AG04450 (cell line): ENCODE measurements around the gene POLA2. TPM values are rescaled to one million over a fixed set of nuclear protein-coding genes. Genes with fewer than 3 reads are reported as not detected.
A peak's percentile ranks its signal among the peaks of the same experiment; 100 is the strongest.

Experiments
- CTCF ChIA-PET: fragments of 300-600, 350-600 bp; formaldehyde crosslinking; extraction: SDS; loops from one replicate; lab custom pipeline; 2022; ENCODE audit warnings: antibody characterized with exemption, inconsistent platforms; lab: Charles Lee
- POLR2A ChIA-PET: fragments of 350-600 bp; formaldehyde crosslinking; extraction: SDS; loops from one replicate; lab custom pipeline; 2021; ENCODE audit warnings: antibody characterized with exemption, inconsistent platforms; lab: Yijun Ruan, JAX
- DNase-seq: peaks from one replicate; pipeline ENCODE4 v3.0.0-alpha.2; 2011; ENCODE audit warnings: low read depth, low spot score
- H3K27ac ChIP-seq: one replicate; pipeline ENCODE4 v1.5.1; 2012; ENCODE audit warnings: low read depth, low read length, control low read depth
- H3K27me3 ChIP-seq: one replicate; pipeline ENCODE4 v1.6.0; 2012; ENCODE audit warnings: low read length; ENCODE audit not compliant: control insufficient read depth, insufficient read depth
- H3K4me3 ChIP-seq: 2 replicates; pipeline ENCODE4 v1.5.1; 2011; ENCODE audit warnings: mild to moderate bottlenecking, low read depth, low read length, control low read depth
- H3K9me3 ChIP-seq: 2 replicates; pipeline ENCODE4 v1.5.1; 2012; ENCODE audit warnings: low read length; ENCODE audit not compliant: control insufficient read depth, insufficient read depth
- polyA plus RNA-seq: library from polyadenylated mRNA; depleted of rRNA; stranded (reverse); fragments of >200 nt; gene quantifications from 2 replicates; pipeline ENCODE4 v1.2.3, GENCODE V29; 2011
- TF ChIP-seq, protein P1 (sequence below): IDR thresholded peaks from 2 replicates; pipeline ENCODE4 v1.5.1; 2011; ENCODE audit warnings: low read depth, low read length, control low read depth, inconsistent platforms

Gene POLA2
- polyA plus RNA-seq, 1 experiment, result 14.1 TPM

- POLR2A ChIA-PET, result no interaction called here
- H3K9me3 ChIP-seq, result no peaks in the 10 kb centered on the region; the same call in 1 of the 2 replicates
- no peak for DNase-seq
- TF ChIP-seq, protein P1, sequence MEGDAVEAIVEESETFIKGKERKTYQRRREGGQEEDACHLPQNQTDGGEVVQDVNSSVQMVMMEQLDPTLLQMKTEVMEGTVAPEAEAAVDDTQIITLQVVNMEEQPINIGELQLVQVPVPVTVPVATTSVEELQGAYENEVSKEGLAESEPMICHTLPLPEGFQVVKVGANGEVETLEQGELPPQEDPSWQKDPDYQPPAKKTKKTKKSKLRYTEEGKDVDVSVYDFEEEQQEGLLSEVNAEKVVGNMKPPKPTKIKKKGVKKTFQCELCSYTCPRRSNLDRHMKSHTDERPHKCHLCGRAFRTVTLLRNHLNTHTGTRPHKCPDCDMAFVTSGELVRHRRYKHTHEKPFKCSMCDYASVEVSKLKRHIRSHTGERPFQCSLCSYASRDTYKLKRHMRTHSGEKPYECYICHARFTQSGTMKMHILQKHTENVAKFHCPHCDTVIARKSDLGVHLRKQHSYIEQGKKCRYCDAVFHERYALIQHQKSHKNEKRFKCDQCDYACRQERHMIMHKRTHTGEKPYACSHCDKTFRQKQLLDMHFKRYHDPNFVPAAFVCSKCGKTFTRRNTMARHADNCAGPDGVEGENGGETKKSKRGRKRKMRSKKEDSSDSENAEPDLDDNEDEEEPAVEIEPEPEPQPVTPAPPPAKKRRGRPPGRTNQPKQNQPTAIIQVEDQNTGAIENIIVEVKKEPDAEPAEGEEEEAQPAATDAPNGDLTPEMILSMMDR, result no peak
- no peak overlapping the region for H3K27ac ChIP-seq
- CTCF ChIA-PET, result interaction anchor here (1.3 to 3.3 kb wide), 3 partner anchors 11 to 29 kb away, joined by 3 to 16 read pairs (median 12); no protein-coding TSS in a partner anchor
- H3K4me3 ChIP-seq, result no peak overlapping the region
- no peaks in the 10 kb centered on the region for H3K27me3 ChIP-seq
These were observed 42.3 kb downstream of the POLA2 start for GRCh38 chr11:65304110-65304509.

DNA sequence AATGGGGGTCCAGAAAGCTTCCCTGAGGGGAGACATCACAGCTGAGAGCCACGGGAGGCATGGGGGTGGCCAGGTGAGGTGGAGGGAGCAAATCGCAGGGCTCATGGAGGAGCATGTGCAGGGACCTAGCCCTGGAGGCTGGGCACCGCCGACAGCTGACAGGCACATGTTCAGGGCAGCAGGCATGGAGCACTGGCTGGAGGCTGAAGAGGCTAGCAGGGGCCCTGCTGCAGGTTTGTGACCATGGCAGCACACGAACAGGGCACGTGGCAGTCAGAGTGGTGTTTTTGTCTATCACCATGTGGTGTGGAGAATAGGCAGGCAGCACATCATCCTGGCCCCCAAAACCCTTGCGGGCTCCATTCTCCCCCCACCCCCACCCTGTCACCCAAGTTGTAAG is 42.9 kb downstream of the POLA2 start:
- POLR2A ChIA-PET, result interaction anchor here (1.2 to 1.5 kb wide), 2 partner anchors 12 to 29 kb away, joined by 3 to 5 read pairs; no protein-coding TSS in a partner anchor
- TF ChIP-seq, protein P1, result no peak
- CTCF ChIA-PET, result interaction anchor here (1.5 to 3.3 kb wide), 2 partner anchors 11 to 25 kb away, joined by 5 to 12 read pairs; no protein-coding TSS in a partner anchor
- DNase-seq, result no peak
- Histone ChIP-seq H3K9me3 (no peaks in the 10 kb centered on the region; the same call in 1 of the 2 replicates), H3K4me3 (no peak overlapping the region), H3K27me3 (no peaks in the 10 kb centered on the region), H3K27ac (peak overlapping the region; percentile 70)

- Histone ChIP-seq H3K27ac (peak overlapping the region; percentile 70), H3K27me3 (no peaks in the 10 kb centered on the region), H3K9me3 (no peaks in the 10 kb centered on the region; the same call in 1 of the 2 replicates), H3K4me3 (no peak overlapping the region)
- POLR2A ChIA-PET, result interaction anchor here (0.7 to 1.5 kb wide), 4 partner anchors 11 to 30 kb away, joined by 3 to 12 read pairs (median 5); partner anchors contain the start of gene DPF2
- TF ChIP-seq, protein P1, result no peak
- no peak for DNase-seq
- CTCF ChIA-PET, result interaction anchor here (0.8 to 1.5 kb wide), 2 partner anchors 10 kb away, joined by 5 to 7 read pairs; no protein-coding TSS in a partner anchor
These were observed 43.9 kb downstream of the POLA2 start for GRCh38 chr11:65305501-65306268.

DNA sequence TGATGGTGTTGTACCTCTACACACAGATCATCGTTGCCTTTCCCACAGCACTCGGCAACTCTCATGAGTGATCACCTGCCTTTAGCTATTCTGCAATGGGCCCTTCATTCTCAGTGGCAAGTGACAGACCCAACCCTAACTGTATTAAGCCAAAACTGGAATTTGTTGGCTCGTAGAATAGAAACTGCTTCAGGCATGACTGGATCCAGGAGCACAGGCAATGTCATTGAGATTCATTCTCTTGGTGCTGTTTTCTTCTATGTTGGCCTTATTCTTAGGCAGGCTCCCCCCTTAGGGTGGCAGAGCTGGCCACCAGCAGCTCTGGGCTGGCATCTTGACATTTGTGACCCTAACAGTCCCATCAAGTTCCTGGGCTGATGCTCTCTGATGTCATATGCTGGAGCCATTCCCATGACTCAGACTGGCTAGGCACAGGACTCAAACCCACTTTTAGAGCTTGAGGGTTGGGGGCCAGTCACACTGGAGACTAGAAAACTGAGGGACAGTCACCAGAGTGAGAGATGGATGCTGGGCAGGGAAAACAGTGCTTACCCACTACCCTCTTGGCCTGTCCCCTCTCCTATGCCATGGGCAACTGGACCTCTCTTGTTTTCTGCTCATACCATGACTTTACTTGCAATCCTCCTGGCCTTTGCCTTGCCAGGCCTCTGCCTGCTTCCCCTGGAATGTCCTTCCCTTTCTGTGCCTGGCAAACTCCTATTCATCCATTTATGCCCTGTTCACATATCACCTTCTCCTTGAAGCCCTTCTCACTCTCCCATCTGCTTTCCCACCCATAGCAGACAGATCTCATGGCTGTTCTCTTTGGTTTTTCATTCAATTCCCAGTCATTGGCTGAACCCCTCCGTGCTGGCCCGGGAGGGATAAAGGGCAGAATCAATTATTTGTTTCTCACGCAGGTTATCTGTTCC is 45.8 kb downstream of the POLA2 start:
- ChIA-PET CTCF (interaction anchor here (1.2 kb wide), 1 partner anchor 8 kb away, joined by 6 read pairs; no protein-coding TSS in a partner anchor), POLR2A (no interaction called here)
- H3K27ac ChIP-seq, result no peak overlapping the region
- DNase-seq, result no peak
- TF ChIP-seq, protein P1, result no peak
- no peaks in the 10 kb centered on the region for H3K27me3 ChIP-seq
- no peaks in the 10 kb centered on the region; the same call in 1 of the 2 replicates for H3K9me3 ChIP-seq
- H3K4me3 ChIP-seq, result no peak overlapping the region
